ENCODE measurements around the gene TM4SF18. TPM values are rescaled to one million over a fixed set of nuclear protein-coding genes. Genes with fewer than 3 reads are reported as not detected.

TM4SF18 gene
- polyA plus RNA-seq, 1 of the 3 experiments (the other 2 are of a cell fraction): 0.30 TPM

- Histone ChIP-seq H3K27me3 (ENCODE audit: insufficient read depth) (no peaks in the 10 kb centered on the region), H3K9me2 (no peaks in the 10 kb centered on the region), H3K4me3 (ENCODE audit: low read depth in 2 of 2, low read length in 1 of 2) (no peak overlapping the region), H2AFZ (ENCODE audit: low read depth) (no peak overlapping the region), H3K4me2 (no peak overlapping the region), H3K9ac (no peak overlapping the region), H4K20me1 (ENCODE audit: insufficient read depth) (no peaks in the 10 kb centered on the region), H3K9me3 (peaks cover 10% of the 10 kb centered on the region), H3K79me2 (ENCODE audit: insufficient read depth) (no peaks in the 10 kb centered on the region), H3K4me1 (ENCODE audit: control insufficient read depth in 1 of 2, insufficient read depth in 2 of 2, low read depth in 1 of 2, low read length in 1 of 2) (peaks cover 0 to 3% of the 10 kb centered on the region in 2 experiments; a peak in 2 of 4 replicates), H3K36me3 (replicated peaks in 1 of 2; ENCODE audit: control insufficient read depth in 1 of 2, insufficient read depth in 2 of 2, low read length in 1 of 2) (no peaks in the 10 kb centered on the region), H3K27ac (ENCODE audit: low read depth in 2 of 2, low read length in 1 of 2) (peak overlapping the region in 1 of 2 experiments; percentile 86; a peak in 1 of 4 replicates), H3F3A (replicated peaks; ENCODE audit: insufficient read depth) (peaks cover 16% of the 10 kb centered on the region)
- CTCF ChIA-PET: no interaction called here
- TF ChIP-seq GATA2 (CRISPR knock-in tag; IDR thresholded peaks at IDR 0.05) (no peak), SMC3 (IDR thresholded peaks at IDR 0.05; ENCODE audit: low read depth, low read length) (no peak), MEF2A (IDR thresholded peaks at IDR 0.05; ENCODE audit: borderline replicate concordance, low read depth) (no peak), REST (IDR thresholded peaks at IDR 0.05; ENCODE audit: low read depth, low read length) (no peak), RAD21 (IDR thresholded peaks at IDR 0.05; ENCODE audit: low read length) (no peak), EP300 (IDR thresholded peaks at IDR 0.05; ENCODE audit: borderline replicate concordance in 1 of 2, low read depth in 1 of 2, low read length in 1 of 2) (no peak), IRF3 (IDR thresholded peaks at IDR 0.05; ENCODE audit: low read depth, low read length) (no peak), JUND (IDR thresholded peaks at IDR 0.05) (no peak), YY1 (IDR thresholded peaks at IDR 0.05; ENCODE audit: low read depth) (no peak), SIN3A (IDR thresholded peaks at IDR 0.05; ENCODE audit: borderline replicate concordance, low read depth, low read length) (no peak), RCOR1 (IDR thresholded peaks at IDR 0.05; ENCODE audit: low read length) (no peak)
- TF ChIP-seq, protein P1, sequence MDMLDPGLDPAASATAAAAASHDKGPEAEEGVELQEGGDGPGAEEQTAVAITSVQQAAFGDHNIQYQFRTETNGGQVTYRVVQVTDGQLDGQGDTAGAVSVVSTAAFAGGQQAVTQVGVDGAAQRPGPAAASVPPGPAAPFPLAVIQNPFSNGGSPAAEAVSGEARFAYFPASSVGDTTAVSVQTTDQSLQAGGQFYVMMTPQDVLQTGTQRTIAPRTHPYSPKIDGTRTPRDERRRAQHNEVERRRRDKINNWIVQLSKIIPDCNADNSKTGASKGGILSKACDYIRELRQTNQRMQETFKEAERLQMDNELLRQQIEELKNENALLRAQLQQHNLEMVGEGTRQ (IDR thresholded peaks at IDR 0.05; ENCODE audit: borderline replicate concordance, low read depth, low read length): no peak
- TF ChIP-seq, protein P2, sequence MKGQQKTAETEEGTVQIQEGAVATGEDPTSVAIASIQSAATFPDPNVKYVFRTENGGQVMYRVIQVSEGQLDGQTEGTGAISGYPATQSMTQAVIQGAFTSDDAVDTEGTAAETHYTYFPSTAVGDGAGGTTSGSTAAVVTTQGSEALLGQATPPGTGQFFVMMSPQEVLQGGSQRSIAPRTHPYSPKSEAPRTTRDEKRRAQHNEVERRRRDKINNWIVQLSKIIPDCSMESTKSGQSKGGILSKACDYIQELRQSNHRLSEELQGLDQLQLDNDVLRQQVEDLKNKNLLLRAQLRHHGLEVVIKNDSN (IDR thresholded peaks at IDR 0.05; ENCODE audit: borderline replicate concordance, low read depth): no peak
- 96% methylated on average over 1 of the region's 1 CpG for WGBS (ENCODE audit: low lambda C conversion rate)
- DNase-seq: no peak
- POLR2A ChIA-PET: no interaction called here
Measured at GRCh38 chr3:149313542-149313941, 19.9 kb downstream of the TM4SF18 start.
